GM18867 (cell line): ENCODE data around the gene ZBTB12.
A peak's percentile ranks its signal among the peaks of the same experiment; 100 is the strongest.

Source experiments
- ATAC-seq: cut with Tn5 transposase; IDR thresholded peaks from one replicate; pipeline ENCODE4 v1.9.1; 2021; ENCODE audit warnings: mild to moderate bottlenecking, moderate library complexity; ENCODE audit not compliant: unreplicated experiment

Gene ZBTB12

DNA sequence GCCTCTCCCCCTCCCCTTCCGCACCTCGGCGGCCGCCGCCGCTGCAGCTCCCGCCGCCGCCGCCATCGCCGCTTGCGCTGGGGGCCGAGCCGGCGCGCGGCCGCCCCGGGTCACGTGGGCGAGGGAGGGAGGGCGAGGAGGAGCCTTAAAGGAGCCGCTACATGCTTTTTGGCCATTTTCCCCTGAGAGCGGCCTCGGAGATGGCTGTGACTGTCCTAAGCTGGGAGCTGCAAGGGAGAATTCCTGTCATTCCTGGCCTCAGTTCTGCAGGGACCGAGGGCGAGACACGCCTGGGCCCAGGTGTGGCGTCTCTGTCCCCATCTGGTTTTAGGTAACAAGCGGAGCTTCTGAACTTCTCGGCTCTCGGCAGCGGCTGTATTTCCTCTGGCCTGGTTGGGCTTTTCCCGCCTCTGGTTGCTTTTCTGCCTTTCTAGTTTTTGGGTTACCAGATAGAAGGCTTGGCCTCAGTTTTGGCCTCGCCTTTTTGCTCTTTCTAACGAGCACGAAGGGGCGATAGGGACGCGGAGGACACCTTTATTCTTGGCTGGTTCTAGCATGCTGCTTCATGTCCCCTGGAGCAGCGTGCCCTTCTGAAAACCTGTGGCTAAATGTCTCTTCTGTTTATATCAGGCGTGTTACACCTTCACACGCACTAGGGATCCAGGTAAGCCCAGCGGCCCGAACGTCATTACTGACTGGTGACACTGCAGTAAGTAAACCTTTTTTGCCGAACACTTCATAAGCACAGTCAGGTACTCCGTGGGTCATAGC lies 4.1 kb downstream of the ZBTB12 start, which contains the start of gene EHMT2:
Gene EHMT2 (minus strand): TSS at position 87 of the 771 bp plus-strand sequence. CDS start 21 bp downstream, at position 66.
- peak; percentile 53 for ATAC-seq

DNA sequence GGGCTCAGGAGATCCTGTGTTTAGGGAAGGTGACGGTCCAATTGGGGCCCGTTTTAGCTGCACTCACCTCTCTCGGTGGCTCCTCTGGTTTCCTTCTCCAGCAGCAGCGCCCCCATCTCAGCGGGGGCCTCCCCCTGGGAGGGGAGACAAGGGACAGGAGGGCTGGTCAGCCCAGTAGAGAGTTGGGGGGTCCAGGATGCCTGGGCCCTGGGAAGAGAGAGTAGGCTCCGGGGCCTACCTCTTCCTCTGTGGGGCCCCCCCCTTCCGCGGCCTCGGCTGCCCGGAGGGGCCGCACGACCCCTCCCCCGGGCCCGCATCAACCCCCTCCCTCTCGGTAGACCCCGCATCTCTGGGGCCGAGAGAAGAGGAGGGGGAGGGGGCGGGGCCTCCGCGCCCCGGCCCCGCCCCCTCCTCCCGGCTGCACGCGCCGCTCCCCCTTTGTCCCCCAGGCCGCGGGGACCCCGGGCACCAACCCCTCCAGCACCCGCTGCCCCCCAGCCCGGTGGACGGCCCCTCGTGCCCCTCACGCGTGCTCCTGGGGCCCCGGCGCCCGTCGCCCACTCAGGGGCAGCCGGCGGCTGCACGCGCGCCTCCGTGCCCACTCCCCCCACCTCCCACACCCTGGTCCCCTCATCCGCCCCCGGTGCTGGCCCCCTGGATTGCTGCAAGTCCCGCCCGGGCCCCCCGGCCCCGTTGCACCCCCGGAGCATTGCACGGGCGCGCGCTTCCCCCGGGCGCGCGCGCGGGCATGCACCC lies 4.9 kb downstream of the ZBTB12 start:
- peak; percentile 5 for ATAC-seq

DNA sequence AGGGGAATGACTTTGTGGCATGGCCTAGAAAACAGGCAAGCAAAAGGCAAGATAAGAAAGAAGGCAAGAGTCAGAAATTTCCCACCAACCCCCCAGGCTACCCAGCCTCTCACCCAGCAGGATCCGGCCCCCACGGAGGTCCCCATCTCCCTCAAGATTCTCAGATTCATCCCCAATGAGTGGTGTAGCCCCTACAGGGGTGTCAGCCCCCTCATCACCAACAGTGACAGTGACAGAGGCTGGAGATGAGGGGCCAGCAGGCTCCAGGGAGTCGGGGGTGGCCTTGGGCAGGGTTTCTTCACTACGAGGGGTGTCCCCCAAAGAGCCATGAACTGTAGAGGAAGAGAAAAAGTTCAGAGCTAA lies 5.4 kb downstream of the ZBTB12 start:
- no peak for ATAC-seq

DNA sequence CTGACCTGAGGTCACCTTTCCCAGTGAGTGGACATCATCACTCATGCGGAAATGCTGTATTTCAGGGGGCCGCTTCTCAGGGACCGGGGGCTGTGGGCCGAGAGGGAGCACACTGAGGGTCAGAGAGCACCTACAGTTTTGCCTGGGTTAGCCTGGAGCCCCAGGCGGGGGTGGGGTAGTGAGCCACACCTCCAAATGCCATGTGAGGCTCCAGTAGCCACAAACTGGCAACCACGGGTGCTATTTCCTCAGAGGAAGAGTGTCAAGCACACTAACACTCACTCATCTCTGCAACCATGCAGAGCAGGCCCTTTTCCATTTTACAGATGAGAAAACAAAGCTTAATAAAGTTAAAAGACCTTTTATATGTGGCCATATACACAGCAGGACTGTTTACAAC lies 9.1 kb downstream of the ZBTB12 start:
- ATAC-seq: no peak

DNA sequence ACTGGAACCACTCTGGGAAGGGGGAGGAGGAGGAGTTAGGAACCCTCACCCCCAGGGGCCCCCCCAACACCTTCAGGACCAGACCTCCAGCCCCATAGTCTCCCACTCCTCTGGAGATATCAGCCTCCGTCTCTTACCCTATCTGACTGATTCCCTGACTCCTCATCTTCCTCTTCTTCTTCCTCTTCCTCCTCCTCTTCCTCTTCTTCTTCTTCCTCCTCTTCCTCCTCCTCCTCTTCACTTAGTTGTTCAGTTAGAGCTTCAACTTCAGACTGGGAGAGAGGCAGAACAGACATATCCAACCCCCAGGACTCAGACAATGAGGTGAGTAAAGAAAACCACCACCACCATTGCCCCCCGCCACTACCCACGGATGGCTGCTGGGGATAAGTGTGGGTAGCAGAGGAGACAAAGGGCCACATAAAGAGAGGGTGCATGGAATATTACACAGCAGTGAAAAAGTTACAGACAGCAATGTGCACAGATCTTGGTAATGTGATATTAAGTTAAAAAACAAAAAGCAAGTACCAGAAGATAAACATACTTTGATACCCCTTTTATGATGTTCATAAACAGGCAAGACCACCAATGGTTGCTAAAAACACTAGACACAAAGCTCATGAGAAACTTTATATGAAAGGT lies 12.4 kb downstream of the ZBTB12 start:
- ATAC-seq: no peak

DNA sequence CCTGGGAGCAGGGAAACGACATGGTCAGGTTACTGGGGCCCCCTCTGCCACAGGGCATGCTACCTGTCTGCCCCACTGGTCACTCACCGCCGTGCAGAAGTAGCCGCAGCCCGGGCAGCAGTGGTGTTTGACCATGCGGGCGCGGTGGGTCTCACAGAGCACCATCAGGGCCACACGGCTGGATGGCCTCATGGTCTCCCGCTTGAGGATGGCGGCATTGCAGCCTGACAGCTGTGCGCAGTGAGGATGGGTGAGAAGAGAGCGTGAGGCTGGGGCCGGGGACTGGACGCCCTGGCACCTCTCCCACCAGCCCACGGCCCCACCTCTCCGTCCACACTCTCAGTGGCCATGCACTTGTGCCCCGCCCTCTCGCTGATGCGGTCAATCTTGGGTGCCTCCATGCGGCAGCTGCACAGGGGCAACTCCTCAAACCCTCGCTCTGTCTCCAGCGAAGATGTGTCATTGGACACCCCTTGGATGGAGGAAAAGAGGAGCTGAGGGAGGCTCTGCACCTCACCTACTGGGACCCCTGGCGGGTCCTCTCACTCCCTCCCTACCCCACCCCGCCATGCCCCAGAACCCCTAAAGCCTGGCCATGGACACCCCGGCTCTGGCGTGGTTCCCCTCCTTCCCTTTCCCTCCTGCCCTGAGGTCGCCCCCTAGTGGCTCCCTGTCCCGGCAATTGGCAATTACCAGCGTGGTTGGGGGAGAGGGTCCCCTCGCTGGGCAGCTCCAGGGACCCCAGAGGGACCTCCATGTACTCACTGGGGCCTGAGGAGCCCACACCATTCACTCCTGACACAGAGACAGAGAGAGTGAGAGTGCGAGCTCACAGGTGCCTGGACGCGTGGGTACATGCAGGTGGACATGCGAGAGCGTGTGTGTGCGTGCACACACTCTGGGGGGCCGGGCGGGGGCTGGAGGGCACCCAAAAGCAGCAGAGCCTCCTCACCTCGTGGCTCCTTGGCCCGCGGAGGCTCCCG lies 13.3 kb downstream of the ZBTB12 start:
- ATAC-seq: no peak

DNA sequence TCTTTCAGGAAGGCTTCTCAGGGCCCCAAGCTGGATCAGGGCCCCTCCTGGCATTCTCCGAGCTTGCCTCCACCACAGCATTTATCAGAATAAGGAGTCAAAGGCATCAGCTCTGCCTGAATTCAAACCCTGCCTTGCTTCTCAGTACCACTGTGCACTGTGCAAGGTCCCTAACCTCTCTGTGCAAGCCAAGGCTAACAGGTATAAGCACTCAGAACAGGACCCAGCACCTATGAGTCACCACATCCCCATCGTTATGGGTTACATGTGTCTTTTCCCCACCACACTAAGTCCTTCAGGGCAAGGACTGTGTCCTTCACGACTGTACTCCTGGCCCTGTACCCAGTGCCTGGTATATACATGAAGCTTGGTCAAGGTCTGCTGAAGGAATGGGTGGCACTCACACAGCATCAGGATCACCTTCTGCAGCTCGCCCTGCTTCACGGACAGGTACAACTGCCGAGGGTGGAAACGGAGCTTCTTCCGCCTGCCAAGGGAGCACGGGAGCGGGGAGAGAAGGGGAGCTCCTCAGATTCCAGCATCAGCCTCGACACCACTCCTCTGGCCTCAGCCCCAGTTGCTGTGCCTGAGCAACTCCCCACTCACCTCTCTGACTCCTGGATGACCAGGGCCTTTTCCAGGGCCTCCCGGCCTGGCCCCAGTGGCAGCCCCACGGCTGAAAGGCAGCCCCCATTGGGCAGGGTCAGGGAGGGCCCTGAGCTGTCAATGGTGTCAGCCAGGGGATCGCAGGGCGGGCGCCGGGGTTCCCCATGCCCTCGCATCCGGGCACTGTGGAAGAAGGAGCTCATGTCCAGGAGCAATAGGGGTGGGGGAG lies 14.5 kb downstream of the ZBTB12 start:
- ATAC-seq: no peak

DNA sequence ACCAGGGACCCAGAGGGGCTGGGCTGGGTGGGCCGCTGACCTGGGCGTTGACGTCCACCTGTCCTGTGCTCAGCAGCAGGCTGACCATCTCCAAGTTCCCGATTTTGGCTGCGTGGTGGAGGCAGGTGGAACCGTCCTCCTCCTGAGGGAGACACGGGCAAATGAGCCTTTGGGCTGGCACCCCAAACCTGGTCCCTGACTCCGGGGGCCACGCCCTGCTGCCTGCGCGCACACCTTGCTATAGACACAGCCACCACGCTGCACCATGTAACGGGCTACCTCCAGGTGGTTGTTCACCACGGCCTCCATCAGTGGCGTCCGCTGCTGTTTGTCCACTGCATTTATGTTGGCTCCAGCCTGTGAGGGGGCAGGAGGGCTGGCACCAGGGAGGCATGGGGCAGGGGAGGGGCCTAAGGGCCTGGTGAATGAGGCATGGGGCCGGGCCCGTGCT lies 15.3 kb downstream of the ZBTB12 start:
- no peak for ATAC-seq

DNA sequence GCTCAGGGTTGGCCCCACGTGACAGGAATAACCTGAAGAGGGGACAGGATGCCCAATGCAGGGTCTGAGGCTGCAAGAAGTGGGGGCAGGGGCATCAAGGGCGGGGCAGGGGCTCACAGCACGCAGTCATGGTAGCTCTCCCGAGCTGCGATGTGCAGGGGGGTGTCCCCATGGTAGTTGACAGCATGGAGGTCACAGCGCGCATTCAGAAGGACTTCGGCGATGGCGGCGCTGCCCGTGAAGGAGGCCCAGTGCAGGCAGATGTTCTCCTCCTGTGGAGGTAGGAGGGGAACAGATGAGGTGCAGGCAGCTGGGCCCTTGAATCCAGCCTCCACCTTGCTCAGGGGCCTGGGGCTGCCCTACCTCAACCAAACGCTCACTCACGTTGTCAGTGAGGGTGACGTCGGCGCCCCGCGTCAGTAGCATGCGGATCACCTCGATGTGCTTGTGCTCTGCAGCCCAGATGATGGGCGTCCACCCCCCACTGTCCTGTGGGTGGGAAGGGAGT lies 17.3 kb downstream of the ZBTB12 start:
- no peak for ATAC-seq

DNA sequence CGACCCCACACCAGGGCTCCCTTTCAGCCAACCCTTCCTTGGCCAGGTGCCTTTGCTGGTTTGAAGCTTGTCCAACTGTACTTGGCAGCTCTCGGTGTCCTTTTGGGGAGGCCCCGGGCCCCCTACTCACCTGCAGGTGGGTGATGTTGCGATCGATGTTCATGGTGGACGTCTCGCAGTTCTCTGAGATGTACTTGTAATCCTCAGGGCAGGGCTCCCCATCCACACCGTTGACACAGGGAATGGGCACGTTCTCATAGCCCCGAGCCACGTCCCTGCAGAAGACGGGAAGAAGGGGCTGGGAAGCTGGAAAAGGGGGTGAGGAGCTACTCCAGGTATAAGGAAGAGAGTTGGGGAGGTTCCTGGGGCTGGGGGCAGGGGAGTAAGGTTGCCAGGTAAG lies 18.2 kb downstream of the ZBTB12 start:
- ATAC-seq: no peak

DNA sequence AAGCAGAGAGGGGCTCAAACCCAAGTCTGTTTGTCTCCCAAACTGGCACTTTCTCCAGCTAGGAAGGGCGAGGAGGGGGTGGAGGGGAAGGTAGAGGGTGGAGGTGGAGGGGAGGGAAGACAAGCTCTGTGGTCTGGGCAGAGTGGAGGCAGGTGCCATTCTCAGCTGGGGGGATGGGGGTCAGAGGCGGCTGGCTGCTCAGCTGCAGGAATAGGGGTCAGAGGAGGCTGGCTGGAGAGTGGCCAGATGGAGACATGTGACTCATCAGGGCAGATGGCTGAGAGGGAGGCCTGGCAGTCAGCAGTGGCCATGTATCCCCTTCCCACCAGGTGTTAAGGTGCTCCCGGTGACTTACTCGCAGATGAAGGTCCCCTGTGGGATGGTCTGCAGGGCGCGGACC lies 19.5 kb downstream of the ZBTB12 start:
- ATAC-seq: no peak

DNA sequence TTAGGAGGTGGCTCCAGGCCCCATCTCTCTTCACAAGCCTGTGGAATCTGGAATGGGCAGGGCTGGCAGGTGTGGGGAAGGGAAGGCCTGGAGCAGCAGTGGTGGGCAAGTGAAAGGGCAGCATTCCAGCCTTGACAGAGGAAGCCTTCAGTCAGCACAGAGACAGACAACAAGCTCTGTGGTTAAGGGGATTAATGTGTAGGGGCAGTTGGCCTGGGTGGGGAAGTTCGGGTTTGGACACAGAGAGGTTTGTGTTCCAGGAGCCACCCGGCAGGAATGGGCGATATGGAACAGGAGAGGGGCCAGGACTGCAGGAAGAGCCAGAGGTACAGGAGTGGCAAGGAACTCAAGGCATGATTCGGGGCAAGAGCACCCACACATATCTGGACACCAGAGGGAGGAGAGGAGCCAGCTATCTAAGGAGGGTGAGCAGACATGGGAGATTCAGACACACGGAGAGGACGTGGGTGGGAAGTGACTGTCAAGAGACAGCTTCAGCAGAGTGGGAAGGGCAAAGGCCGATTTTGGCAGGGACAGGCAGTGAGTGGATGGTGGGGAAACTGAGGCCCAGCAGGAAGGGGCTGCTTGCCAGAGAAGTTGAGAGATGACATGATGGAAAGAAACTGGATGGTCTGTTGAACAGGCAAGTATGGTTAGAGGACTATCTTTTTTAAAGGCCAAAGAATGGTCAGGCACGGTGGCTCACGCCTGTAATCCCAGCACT lies 20.6 kb downstream of the ZBTB12 start:
- ATAC-seq: no peak

DNA sequence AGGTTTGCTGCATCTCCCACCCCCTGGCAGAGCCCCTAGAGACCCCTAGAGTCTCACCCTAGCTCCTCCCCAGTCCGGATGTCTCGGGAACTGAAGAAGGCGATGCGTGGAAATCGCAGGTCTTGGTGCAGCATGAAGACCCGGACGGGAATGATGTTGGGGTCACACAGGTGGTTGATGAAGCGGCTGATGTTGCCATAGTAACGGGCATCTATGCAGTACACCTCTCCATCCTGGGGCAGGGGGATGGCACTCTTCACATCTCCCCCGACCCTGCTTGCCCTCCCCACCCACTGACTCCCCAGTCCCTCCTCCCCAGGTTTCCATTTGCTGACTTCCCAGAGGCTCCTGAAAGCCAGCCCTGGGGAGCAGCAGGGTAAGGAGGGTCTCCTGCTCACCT lies 21.3 kb downstream of the ZBTB12 start:
- ATAC-seq: no peak

DNA sequence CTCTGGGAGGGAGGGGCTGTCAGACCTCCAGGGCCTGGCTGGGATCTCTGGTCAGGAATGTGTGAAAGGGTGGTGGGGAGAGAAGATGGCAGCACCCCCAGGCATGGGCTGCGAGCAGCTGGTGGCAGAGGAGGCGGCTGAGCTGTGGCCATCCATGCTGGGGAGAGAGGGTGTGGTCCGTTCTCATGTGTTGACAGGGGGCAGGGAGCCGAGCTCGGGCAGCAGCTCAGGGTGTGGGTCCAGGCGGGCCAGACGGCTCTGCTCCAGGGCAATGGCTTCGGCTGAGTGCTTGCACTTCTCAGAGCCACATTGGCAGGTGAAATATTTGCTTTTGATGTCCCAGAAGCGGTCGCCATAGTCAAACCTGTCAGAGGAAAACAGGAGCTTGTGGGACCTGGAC lies 22.0 kb downstream of the ZBTB12 start:
- ATAC-seq: no peak

DNA sequence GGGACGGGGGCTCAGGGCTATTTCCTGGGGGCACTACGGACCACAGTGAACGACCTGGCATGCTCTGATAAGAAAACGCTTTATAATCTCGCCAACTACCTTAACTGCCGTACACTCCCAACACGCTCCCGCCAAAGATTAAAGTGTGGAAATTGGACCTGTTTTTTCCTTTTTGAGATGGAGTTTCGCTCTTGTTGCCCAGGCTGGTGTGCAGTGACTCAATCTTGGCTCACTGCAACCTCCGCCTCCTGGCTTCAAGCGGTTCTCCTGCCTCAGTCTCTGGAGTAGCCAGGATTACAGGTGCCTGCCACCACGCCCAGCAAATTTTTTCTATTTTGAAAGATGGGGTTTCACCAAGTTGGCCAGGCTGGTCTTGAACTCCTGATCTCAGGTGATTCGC lies 22.7 kb downstream of the ZBTB12 start:
- ATAC-seq: no peak

DNA sequence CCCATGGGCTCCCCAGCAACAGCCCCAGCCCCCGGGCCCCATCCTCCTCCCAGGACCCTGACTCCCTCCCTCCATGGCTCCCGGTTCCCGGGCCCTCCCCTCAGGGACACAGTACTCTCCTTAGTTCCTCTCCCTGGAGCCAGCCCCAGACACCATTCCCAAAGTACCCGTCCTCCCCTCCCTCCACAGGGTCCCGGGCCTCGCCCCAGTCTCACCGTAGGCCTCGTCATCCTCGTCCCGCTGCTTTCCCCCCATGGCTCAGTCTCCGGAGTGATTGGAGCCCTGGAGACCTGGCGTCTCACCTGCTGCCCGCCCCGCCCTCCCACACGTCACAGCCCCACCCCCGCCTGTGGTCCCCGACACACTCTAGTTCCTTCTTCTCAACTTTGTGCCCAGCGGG lies 23.2 kb downstream of the ZBTB12 start, which contains the start of gene SLC44A4:
Gene SLC44A4 (minus strand): TSS at position 272 of the 400 bp plus-strand sequence. CDS start 17 bp downstream, at position 255.
- no peak for ATAC-seq

DNA sequence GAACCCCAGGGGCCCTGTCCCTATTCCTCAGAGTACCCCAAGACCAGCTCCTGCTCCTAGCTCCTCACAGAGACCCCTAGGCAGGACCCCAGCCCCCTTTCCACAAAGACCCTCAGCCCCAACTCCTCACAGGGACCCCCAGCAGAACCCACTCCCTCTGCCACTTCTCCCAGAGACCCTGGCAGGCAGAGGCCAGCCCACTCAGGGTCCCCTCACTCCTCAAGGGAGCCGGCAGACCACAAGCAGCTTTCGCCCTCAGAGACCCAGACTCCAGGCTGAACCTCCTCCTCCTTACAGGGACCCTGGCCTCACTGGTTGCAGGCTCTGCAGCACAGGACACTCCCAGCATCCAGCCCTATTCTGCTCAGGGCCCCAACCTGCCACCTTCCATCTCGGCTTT lies 23.7 kb downstream of the ZBTB12 start:
- no peak for ATAC-seq

DNA sequence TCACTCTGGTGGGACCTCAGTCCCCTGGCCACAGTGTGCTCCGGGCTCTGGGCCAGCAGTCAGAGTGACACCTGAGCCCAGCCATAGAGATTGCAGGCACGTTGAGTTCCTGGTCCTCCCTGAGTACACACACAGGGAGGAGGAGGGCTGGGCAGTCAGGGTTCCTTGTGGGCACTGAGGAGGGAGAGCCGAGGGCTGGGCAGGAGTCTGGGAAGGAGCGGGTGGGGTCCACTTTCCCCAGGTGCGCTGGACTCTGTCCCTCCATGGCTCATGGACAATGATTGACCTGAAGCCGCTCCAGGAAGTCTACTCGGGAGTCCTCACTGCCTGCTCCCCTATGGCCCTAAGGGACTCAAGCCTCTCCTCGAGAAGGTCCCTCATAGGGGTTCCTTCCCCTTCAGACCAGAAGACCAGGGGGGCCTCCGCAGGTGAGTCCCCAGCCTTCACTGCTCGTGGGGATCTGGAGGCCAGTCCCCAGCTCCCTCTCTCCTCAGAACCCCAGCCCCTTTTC lies 24.2 kb downstream of the ZBTB12 start:
- no peak for ATAC-seq
